HG03060 (cell line): ENCODE results near the gene RABAC1.
"Not testable (repeated sequence)": the region's sequence is repeated elsewhere in the genome, so short reads cannot be mapped to it uniquely, and the experiment has no call there.

ENCODE experiments used
- ATAC-seq: cut with Tn5 transposase; IDR thresholded peaks from one replicate; pipeline ENCODE4 v1.9.1; 2021; ENCODE audit warnings: low read depth, moderate number of reproducible peaks; ENCODE audit not compliant: unreplicated experiment

The RABAC1 gene, protein sequence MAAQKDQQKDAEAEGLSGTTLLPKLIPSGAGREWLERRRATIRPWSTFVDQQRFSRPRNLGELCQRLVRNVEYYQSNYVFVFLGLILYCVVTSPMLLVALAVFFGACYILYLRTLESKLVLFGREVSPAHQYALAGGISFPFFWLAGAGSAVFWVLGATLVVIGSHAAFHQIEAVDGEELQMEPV

DNA sequence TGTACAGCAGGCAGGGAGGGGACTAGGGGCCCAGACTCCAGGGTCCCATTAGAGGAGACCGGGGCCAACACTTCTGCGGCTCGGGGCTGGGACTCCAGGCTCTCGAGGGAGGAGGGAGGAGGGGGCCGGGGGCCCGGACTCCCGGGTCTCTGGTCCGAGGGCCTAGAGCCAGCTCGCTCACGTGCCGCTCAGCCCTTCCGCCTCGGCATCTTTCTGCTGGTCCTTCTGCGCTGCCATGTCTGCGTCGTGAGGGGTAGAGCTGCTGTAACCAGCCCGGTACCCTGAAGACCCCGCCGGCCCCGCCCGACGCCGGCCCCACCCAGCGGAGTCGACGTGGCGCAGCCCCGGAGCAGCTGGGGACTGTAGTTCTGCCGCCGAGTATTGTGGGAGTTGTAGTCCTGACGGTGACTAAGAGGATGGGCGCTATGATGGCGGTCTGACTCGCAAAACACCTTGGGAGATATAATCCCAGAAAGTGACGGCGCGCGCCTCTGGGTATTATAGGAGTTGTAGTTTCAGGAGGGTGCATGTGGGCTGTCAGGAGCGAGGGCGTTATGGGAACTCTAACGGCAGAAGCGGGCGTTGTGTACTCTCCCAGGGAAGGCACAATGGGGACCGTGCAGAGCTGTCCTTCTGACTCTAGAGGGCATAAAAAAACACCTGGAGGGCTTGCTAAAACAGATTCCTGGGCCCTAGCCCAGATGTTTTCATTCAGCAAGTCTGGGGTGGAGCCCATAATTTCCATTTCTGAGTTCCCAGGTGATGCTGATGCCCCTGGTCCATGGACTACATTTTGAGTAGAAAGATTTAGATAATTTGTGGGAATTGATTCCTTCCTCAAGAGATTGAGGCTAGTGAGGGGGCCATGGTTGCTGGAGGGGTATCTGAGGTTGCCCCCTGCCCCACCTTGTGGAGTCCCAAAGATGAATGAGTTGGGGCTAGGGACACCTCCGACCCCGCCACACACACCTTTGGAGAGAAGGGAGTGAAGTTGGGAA lies at the start of gene RABAC1:
Gene RABAC1, minus strand, starts transcription at position 266 of the 998 bp plus-strand sequence. Its CDS starts 29 bp downstream, at position 237.
- no peak for ATAC-seq

DNA sequence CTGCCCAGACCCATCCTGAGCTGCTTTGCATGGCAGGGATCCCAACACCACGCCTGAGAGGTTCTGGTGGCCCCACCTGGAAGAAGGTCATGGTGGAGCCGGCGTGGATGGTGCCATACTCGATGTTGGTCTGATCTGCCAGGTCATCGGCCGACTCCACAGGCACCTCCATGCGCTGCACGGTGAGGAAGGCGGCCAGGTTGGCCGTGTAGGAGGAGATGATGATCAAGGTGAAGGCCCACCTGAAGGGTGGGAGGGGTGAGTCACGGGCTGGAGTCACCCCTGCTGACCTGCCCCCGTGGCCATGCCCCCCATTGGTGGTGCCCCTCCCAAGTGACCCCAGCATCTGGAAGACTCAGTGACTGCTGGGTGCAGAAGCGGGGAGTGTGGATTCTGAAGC lies 47.4 kb upstream of the RABAC1 start:
- no peak for ATAC-seq

DNA sequence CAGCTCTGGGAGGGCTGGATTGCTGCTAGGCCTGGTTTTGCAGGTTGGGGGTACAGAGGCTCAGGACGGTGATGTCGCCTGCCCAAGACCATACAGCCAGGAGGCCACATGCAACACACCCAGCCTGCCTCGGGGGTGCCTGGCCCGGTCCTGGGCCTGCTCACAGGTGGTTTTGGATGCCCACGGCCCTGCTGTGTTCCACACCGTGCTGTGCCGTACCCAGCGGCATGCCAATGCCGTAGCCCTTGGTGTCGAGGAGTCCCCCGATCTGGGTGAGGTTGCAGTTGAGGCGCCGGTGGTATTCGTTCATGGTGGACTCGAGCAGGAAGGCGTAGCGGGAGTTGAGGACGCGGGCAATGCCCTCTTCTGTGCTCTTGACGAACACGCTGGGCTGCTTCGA lies 46.4 kb upstream of the RABAC1 start:
- no peak for ATAC-seq

DNA sequence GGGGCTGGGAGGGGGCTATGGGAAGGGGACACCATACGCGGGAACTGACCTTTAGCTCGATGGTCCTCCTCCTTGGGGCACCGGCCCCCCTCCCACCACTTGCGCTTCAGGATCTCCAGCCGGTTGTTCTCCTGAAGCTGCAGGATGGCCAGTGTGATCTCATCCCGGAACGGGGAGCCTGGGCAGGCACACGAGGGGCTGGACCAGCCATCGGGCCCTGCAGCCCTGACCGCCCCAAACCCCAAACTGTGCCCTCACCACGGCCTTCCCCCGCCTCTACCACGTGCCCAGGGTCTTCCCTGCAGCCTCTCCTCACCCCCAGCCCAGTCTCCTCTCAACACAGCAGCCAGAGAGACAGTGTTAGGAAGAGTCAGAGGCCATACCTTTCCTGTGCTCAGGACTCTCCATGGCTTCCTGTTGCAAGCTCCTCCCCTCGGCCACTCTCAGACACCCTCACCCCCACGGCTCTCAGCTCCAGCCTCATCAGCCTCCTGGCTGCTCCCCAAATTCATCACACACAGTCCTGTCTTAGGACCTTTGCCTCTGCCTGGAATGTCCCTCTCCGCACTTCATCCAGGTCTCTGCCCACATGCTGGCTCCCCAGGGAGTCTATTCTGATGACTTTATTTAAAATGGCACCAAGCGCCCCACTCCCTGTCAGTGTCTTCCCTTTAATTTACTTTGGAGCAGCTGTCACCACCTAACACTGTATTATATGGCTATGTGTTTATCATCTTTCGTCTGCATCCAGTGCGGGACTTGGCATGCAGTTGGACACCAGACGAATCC lies 44.6 kb upstream of the RABAC1 start:
- ATAC-seq, result no peak

DNA sequence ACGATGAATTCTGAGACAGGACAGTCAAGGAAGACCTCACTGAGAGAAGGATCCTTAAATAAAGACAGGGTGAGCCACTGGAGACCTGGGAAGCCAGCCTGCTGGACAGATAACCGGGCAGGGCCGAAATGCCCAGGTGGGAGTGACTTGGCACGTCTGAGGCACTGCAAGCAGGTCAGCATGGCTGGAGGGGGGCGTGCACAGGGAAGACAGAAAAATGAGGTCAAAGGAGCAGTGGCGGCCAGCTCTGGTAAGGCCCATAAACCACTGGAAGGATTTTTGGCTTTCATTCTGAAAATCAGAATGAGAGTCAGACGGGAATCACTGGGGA lies 40.7 kb upstream of the RABAC1 start:
- no peak for ATAC-seq

DNA sequence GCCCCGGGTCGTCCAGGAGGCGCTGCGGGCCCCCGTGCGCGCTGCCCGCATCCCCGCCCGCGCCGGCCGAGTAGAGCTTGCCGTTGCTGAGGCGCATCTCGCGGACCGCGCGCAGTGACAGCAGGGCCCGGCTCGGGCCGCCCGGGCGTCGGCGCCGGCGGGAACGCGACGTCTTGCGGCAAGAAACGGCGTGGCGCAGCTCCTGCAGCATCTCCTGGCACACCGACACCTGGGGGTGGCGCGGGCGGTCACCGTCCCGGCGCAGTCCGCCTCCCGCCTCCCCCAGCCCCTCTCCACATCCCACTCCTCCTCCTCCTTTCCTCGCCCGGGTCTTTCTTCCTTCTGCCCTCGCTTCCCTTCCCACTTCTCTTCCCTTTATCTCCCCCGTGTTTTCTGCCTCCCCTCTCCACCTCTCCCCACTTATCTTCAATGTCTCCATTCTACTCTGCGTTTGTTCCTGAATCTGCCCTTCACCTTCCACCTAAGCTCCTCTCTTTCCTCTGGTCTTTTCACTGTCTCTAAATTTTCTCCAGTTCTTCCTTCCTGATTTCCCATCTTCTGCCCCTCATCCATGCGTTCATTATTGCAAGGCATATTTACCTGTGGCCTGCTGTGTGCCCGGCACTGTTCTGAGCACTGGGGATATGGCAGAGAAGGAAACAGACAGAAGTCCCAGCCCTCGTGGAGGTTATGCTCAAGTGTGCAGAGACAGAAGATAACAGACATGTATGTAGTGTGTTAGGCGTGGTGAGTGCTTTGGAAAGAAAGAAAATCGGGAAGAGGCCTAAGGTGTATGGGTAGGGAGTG lies 40.2 kb upstream of the RABAC1 start:
- ATAC-seq, result no peak

DNA sequence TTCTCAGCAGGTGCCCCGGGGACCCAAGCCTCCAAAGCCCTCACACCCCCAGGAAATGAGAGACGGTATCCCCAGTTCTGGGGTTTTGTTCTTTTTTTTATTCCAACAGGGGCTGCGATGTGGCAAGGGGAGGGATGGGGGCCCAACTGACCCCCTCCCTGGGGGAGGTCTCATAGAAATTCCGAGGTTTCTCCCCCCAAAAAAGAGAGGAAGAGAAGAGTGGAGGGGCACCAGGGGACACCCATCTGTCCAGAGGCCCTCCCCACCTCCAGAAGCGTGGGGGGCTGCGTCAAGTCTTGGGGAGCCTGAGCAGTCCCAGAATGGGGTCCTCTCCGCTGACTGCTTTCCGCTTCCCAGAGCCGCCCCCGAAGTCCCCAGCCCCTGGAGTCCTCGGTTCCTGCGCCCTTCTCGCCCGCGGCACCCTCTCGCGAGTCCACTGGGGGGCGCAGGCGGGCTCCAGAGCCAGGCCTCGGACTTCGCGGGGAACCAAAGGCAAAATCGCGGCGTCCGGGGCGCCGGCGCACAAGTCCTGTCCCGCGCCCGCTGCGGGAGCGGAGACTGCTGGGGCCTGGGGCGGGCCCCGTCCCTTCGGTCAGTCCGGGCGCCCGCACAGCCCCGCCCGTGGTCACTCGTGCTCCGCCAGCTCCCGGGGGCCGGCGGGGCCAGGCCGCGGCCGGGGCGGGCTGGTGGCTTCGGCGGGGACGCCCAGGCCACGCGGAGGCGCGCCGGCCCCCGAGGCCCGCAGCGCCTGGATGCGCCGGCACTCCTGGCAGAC lies 39.3 kb upstream of the RABAC1 start:
- ATAC-seq, result no peak

DNA sequence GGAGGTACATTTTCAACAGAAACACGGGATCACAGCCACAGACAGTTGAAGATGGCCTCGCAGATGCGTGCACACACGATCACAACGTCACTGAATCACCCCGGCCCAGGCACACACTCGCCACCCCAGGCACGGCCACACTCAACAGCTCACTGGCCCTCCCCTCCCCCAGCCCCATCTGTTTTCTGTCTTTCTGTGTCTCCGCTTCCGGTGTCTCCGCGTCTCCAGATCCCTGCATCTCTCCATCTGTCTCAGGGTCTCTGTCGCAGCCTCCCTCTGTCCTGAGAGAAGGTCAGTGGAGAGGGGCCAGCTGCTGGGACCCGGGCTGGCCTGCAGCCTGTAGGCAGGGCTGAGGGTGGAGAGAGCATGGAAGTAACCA lies 38.7 kb upstream of the RABAC1 start:
- ATAC-seq, result no peak

DNA sequence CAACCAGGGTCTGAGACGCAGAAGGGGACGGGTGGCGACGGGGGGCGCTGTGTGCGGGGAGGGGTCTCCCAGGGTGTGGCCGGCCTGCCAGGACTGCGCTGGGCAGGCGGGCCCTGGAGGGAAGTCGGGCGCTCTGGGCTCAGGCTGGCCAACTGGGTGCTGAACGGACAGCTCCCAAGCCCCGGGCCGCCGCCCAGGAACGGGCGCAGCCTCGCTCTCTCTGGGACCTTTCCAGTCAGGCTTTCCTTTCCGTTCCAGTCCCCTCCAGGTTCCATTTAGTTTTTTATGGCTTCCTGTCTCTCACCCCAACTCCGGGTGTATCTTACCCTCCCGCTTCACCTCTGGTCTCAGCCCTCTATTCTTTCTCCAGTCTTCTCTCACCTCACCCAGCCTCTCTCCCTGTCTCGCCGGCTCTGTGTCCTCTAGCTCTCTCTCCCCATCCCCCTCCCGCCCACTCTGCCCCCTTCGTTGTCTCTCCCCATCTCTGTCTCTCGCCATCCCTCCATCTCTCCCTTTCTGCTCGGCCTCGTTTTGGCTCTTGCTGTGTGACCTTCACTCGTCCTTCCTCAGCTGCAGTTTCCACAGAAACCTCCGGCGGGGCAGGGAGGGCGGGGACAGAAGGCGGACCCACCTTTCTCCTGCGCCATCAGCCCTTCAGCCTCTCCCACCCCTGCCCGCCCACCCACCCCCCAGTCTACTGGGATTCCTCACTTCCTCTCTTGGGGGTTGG lies 38.2 kb upstream of the RABAC1 start:
- ATAC-seq, result no peak

DNA sequence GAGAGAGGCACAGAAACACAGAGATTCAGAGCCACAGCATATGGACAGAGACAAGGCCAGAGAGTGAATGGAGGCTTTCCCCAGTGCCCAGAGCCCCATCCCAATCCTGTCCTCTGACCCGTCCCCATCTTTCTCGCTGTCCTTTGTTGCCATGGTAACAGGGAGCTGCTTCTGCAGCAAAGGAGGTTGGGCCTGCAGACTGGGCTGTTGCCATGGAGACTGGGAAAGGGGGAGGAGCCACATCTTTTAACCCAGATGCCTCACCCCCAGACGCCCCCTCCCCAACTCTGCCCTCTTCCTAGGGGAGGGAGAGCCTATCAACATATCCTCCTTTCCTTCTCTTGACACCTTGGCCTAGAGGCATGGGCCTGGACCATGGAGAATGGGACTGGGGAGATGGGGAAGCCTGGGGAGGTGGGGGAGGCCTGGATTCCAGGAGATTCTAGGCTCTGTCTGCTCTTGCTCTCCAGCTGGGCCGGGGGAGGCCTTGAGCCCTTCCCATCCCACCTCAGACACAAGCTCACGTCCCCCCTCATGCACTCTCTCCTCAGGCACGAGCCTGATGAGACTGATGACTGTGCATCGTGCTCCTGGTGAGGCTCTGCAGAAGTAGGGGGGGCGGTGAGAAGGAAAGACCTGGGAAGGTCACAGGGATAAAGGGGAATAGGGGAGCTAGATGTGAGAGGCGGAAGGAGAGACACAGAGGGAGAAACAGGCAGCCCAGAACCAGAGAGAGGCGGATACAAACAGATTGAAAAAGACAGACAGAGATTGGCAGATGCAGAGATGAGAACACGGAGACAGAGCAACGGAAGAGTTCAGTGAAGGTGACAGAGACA lies 37.1 kb upstream of the RABAC1 start:
- no peak for ATAC-seq

DNA sequence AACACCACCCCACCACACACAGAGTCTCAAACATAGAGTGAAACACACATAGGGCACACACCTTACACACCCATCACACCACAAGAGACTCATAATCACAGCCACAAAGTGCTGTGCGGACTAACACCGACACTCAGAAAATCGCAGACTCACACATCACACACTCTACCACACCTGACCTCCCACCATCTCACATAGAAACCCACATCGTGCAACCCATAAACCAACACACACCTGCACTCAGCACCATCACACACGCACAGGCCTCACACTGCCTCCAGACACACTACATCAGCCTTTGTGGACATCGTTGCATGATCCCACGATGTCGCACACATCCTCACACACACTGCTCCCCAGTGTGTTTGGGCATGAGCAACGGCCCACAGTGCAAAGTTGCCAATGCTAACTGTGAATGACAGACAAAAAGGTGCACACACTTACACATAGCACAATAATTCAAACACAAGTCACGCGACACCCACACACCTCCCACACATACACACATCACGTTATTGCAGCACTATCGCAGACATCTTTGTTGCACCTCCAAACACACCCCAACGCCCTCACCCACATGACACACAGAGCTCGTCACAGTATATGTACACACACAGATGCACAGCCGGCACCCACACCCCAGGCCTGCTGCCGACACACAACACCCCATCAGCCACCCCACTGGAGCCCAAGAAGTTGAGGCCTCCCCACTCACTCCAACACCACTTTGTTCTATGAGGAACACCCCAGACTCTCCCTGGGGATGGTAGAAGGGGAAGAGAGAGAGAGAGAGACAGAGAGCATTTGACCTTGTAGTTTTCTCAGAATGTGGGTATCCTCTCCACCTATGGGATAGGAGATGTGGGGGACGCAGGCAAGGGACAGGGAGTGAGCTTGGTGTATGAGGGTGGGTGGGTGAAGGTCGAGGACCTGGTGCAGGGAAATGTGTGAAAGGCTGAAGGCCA lies 36.2 kb upstream of the RABAC1 start:
- ATAC-seq, result no peak

DNA sequence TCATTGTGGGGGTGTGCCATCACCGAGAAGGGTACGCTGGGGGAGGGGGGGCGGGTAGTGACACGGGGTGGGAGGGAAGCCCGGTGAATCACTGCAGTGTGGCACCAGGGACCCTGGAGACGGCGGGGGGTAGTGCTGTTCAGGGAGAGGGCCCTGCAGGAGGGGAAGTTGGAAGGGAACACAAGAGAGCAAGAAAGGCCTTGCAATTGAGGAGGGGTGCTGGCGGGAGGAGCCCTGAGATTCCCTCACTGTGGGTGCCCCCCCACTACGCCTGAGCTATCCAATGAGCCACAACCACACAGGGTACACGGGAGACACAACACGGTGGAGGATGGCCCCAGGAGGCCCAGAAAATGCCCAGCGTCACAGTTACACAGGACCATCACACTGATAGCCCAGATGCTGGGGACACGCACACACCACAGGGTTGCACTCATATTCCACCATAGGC lies 35.4 kb upstream of the RABAC1 start:
- no peak for ATAC-seq

DNA sequence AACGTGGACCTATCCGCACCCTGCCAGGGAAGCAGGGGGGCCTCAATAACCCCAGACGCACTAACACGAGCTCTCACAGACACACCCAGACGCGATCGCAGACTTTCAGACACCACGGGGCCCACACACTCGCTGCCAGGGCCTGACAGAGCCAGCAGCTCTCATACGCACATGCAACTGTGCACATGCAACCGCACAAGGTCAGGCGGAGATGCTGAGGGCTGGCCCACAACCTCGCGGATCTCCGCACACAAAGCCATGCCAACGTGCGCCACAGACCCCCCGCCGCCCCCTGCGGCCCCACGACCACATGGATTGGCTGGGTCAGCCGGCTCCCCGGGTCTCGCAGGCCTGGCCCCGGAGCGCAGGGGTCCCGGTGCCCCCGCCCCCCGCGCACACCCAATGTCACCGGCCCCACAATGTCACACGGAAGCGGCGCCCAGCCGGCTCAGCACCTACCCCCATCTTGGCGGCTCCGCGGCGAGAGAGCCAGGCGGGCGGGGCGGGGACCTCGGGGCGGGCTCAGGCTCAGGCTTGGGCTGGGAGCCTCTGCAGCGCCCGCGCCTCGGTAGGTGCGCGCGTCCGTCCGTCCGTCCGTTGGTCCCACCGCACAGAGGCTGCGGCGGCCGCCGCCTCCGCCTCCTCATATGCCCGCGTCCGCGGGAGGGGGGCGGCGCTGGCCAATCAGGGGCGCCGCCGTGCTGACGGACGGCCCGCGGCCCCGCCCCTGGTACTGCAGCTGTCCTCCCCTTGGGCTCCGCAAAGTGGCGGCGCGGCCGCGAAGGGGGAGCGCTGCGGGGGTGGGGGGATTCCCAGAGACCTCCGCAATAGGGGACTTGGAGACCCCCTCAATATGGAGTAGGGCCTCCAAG lies 34.7 kb upstream of the RABAC1 start, which contains the start of gene ATP1A3:
Gene ATP1A3, minus strand, starts transcription at position 619 of the 872 bp plus-strand sequence. Its CDS starts 154 bp downstream, at position 465.
- no peak for ATAC-seq

DNA sequence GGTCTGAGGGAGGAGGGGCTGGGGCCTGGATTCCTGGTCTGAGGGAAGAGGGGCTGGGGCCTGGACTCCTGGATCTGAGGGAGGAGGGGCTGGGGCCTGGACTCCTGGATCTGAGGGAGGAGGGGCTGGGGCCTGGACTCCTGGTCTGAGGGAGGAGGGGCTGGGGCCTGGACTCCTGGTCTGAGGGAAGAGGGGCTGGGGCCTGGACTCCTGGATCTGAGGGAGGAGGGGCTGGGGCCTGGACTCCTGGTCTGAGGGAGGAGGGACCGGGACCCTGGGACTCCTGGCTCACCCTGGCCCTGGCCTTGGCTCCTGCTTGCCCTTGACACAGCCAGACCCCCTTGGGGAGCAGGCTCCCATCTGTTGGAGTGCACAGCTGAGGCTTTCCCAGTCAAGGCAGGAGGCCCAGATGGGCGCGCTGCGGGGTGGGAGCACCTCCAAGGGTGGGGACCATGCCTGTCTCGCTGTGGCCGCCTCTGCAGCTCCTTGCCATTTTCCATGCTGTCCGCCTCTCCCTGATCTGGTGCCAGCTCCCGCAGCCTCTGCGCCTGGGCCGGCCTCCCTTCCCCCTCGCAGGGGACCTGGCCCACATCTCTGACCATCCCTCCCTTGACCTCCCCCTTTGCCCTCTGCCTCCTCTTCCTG lies 32.9 kb upstream of the RABAC1 start:
- not testable (repeated sequence) for ATAC-seq

DNA sequence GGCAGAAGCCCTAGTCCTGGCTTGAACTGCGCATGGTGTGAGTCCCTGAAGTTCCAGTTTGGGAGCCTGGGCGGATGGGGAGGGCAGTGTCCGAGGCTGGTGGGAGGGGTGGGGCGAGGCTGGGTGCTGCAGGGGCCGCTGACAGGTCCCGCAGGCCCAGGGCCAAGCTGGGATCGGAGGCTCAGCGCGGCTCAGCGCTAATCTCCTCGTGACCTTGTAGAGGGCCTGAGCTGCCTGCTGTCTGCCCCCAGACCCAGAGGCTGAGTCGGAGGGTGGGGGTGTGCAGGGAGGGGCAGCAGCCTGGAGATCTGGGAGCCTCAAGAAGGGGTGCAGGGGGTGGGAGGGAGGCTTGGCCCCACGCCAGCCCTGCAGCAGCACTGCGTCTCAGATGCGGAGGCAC lies 31.9 kb upstream of the RABAC1 start:
- no peak for ATAC-seq
